Endodermal cell (in vitro differentiated cells): ENCODE data around the gene SLC6A13. TPM values are rescaled to one million over a fixed set of nuclear protein-coding genes. Genes with fewer than 3 reads are reported as not detected.

Source experiments
- DNase-seq: peaks from one replicate; pipeline ENCODE4 v3.0.0-alpha.2; 2017
- H3K27ac ChIP-seq: 2 replicates; pipeline ENCODE4 v1.5.1; 2013; ENCODE audit warnings: mild to moderate bottlenecking, low read depth, low read length, moderate library complexity
- H3K27me3 ChIP-seq: 2 replicates; pipeline ENCODE4 v1.6.1; 2013; ENCODE audit warnings: mild to moderate bottlenecking, low read length, moderate library complexity; ENCODE audit not compliant: insufficient read depth, control insufficient read depth, poor library complexity, severe bottlenecking
- H3K36me3 ChIP-seq: 2 replicates; pipeline ENCODE4 v1.7.0; 2013; ENCODE audit warnings: mild to moderate bottlenecking, low read length, moderate library complexity; ENCODE audit not compliant: control insufficient read depth, insufficient read depth
- H3K4me1 ChIP-seq: one replicate; pipeline ENCODE4 v1.7.0; 2013; ENCODE audit warnings: low read length; ENCODE audit not compliant: control insufficient read depth, insufficient read depth
- H3K4me3 ChIP-seq: 2 replicates; pipeline ENCODE4 v1.5.1; 2013; ENCODE audit warnings: mild to moderate bottlenecking, low read length, moderate library complexity
- H3K9ac ChIP-seq: 2 replicates; pipeline ENCODE4 v1.6.1; 2013; ENCODE audit warnings: mild to moderate bottlenecking, low read length, moderate library complexity; ENCODE audit not compliant: poor library complexity, severe bottlenecking; ENCODE audit errors: extremely low read depth
- H3K9me3 ChIP-seq: 2 replicates; pipeline ENCODE4 v1.6.1; 2013; ENCODE audit warnings: mild to moderate bottlenecking, low read length, moderate library complexity; ENCODE audit not compliant: control insufficient read depth
- H3K27ac Mint-ChIP-seq: 2 replicates; pipeline ENCODE4 v1.8.0; 2020; ENCODE audit warnings: mixed read lengths
- H3K27me3 Mint-ChIP-seq: 2 replicates; pipeline ENCODE4 v1.8.0; 2021; ENCODE audit warnings: mild to moderate bottlenecking, mixed read lengths; ENCODE audit not compliant: insufficient read depth
- H3K36me3 Mint-ChIP-seq: 2 replicates; pipeline ENCODE4 v1.8.0; 2020; ENCODE audit warnings: low read depth, mixed read lengths
- H3K4me1 Mint-ChIP-seq: 2 replicates; pipeline ENCODE4 v1.8.0; 2020; ENCODE audit warnings: mixed read lengths
- H3K4me3 Mint-ChIP-seq: 2 replicates; pipeline ENCODE4 v1.8.0; 2020; ENCODE audit warnings: mild to moderate bottlenecking, moderate library complexity, mixed read lengths
- H3K9me3 Mint-ChIP-seq: 2 replicates; pipeline ENCODE4 v1.8.0; 2020; ENCODE audit warnings: mild to moderate bottlenecking, mixed read lengths
- CTCF ChIP-seq: fragments of 200-600 bp; sonication (generic); conservative IDR thresholded peaks from 2 replicates; pipeline ENCODE4 v1.5.0; 2021; ENCODE audit warnings: antibody characterized with exemption, mild to moderate bottlenecking
- WGBS, 2 experiments: methylation state at CpG; one replicate each; pipeline versions ENCODE4 v1.1.5 to v1.1.7; 2013; ENCODE audit warnings: missing lambda C conversion rate in 2 of 2, mixed read lengths in 1 of 2; ENCODE audit not compliant: insufficient coverage in 1 of 2, insufficient read length in 1 of 2; 5-methylcytosine and 5-hydroxymethylcytosine counted together
- total RNA-seq, 2 donors: library from RNA; stranded (reverse); fragmentation: NEBNext Ultra II Directional in 1 of 2; extraction: Animal tissue kit (Norgen Biotek cat#: 25700) in 1 of 2; gene quantifications; 2 replicates in 1 of 2; 3 replicates in 1 of 2; pipeline ENCODE4 v1.2.1, GENCODE V29; 2021

Gene SLC6A13
- total RNA-seq, 2 donors from 2014 or later, result 1.1 to 2.4 TPM

DNA sequence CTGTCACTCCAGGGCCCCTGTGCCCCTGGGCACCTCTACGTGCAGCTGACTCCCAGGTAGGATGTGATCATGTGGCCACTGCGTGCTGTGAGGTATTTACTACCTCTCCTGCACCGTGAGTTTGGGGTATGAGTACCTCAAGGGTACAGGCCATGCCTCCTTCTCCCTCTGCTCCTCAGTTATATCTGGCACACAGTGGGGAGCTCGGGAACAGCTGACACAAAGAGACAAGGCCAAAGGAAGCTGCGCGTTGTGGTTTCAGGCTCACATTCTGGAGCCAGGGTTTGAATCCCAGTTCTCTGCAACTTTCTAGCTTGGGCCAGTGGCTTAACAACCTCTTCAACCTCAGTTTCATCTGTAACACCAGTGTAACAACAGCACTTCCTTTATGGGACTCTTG is 40.9 kb downstream of the SLC6A13 start:
- no peak overlapping the region for H3K4me3 ChIP-seq

DNA sequence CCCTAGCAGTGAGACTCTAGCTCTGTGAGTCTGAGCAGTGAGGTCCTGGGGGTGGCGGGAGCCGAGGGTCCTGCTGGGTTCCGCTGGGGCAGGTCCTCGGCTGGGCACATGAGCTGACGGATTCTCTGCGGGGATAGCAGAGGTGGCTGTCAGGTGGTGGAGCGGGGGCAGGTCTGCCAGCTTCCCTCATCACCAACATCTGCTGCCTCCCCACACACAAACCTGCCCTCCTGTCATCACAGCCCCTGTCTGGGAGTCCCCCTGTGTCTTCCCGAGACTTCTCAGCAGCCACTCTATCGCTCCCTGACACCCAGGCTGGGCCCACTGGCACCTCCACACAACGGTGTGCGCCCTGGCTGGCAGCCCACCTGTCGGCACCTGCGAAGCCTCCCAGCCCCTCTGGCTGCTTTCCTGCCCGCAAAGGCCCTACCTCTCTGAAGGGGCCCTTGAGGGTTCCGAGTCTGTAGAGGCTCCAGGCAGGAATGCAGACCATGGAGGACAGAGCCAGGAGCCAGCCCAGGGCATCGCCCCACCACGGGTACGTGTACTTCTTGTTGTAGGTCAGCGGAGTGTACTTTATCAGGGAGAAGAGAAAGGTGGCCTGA is 41.6 kb downstream of the SLC6A13 start:
- Mint-ChIP-seq H3K36me3 (no peaks in the 10 kb centered on the region), H3K4me1 (peaks cover 7% of the 10 kb centered on the region), H3K27ac (no peak overlapping the region), H3K9me3 (no peaks in the 10 kb centered on the region), H3K4me3 (no peak overlapping the region), H3K27me3 (peaks cover 27% of the 10 kb centered on the region)
- Histone ChIP-seq H3K4me3 (no peak overlapping the region), H3K36me3 (no peaks in the 10 kb centered on the region), H3K9ac (no peak overlapping the region), H3K27ac (no peak overlapping the region), H3K9me3 (no peaks in the 10 kb centered on the region), H3K4me1 (no peaks in the 10 kb centered on the region), H3K27me3 (peaks cover 6% of the 10 kb centered on the region)
- DNase-seq, result no peak
- TF ChIP-seq CTCF, result no peak
- 88 to 93% methylated on average over 7 to 19 of the region's 19 CpGs for WGBS, 2 experiments

More for the DNA sequence above, 40.9 kb downstream of the SLC6A13 start:
- H3K4me1 Mint-ChIP-seq, result peaks cover 7% of the 10 kb centered on the region
- Histone ChIP-seq H3K36me3 (no peaks in the 10 kb centered on the region), H3K9ac (no peak overlapping the region), H3K4me1 (no peaks in the 10 kb centered on the region), H3K27me3 (peaks cover 2% of the 10 kb centered on the region), H3K9me3 (no peaks in the 10 kb centered on the region), H3K27ac (no peak overlapping the region)
- H3K36me3 Mint-ChIP-seq, result no peaks in the 10 kb centered on the region
- no peak overlapping the region for H3K27ac Mint-ChIP-seq
- H3K9me3 Mint-ChIP-seq, result no peaks in the 10 kb centered on the region
- WGBS, 2 experiments, result 93 to 94% methylated on average over 3 to 6 of the region's 6 CpGs
- no peak for TF ChIP-seq CTCF
- DNase-seq, result no peak
- peaks cover 20% of the 10 kb centered on the region for H3K27me3 Mint-ChIP-seq
- no peak overlapping the region for H3K4me3 Mint-ChIP-seq

- peaks cover 7% of the 10 kb centered on the region for H3K4me1 Mint-ChIP-seq
Observed at GRCh38 chr12:220491-220890, 42.1 kb downstream of the SLC6A13 start.

More at GRCh38 chr12:220491-220890, 42.1 kb downstream of the SLC6A13 start:
- Mint-ChIP-seq H3K4me3 (no peak overlapping the region), H3K27ac (no peak overlapping the region), H3K36me3 (no peaks in the 10 kb centered on the region), H3K27me3 (peaks cover 31% of the 10 kb centered on the region), H3K9me3 (no peaks in the 10 kb centered on the region)
- Histone ChIP-seq H3K4me3 (no peak overlapping the region), H3K4me1 (no peaks in the 10 kb centered on the region), H3K9me3 (no peaks in the 10 kb centered on the region), H3K27me3 (peaks cover 10% of the 10 kb centered on the region), H3K27ac (no peak overlapping the region), H3K36me3 (no peaks in the 10 kb centered on the region), H3K9ac (no peak overlapping the region)
- TF ChIP-seq CTCF, result no peak
- no peak for DNase-seq
- WGBS, 2 experiments, result 60 to 84% methylated on average over 1 to 6 of the region's 6 CpGs
